GM12878 (cell line): ENCODE measurements around the gene TMEM150A. TPM values are rescaled to one million over a fixed set of nuclear protein-coding genes. Genes with fewer than 3 reads are reported as not detected.

Experiments
- ASH2L ChIP-seq: fragments of 300-600, 200-600 bp; sonication (generic); IDR thresholded peaks from 2 replicates; pipeline ENCODE4 v1.6.1; 2017; ENCODE audit warnings: low read depth, mild to moderate bottlenecking, borderline replicate concordance
- ATF2 ChIP-seq: IDR thresholded peaks from 2 replicates; pipeline ENCODE4 v1.6.1; 2012; ENCODE audit warnings: low read length, inconsistent platforms
- ATF3 ChIP-seq: IDR thresholded peaks from 2 replicates; pipeline ENCODE4 v1.6.1; 2011; ENCODE audit warnings: low read depth, mild to moderate bottlenecking, low read length, moderate library complexity, borderline replicate concordance; ENCODE audit errors: extremely low read depth
- ATF7 ChIP-seq: fragments of 450-650 bp; IDR thresholded peaks from 2 replicates; pipeline ENCODE4 v1.6.1; 2016; ENCODE audit warnings: low read depth, mild to moderate bottlenecking
- BACH1 ChIP-seq: fragments of 450-650 bp; IDR thresholded peaks from 2 replicates; pipeline ENCODE4 v1.6.1; 2017; ENCODE audit warnings: mild to moderate bottlenecking, borderline replicate concordance
- CEBPB ChIP-seq, 2 experiments: fragments of 150-350 bp in 1 of 2; IDR thresholded peaks; 2 replicates each; pipeline ENCODE4 v1.6.1; 2012 to 2014; ENCODE audit warnings: low read depth in 2 of 2, low read length in 2 of 2, borderline replicate concordance in 1 of 2, inconsistent platforms in 1 of 2
- CREB1 ChIP-seq: IDR thresholded peaks from 2 replicates; pipeline ENCODE4 v1.6.1; 2012; ENCODE audit warnings: low read depth, mild to moderate bottlenecking, inconsistent platforms
- E2F8 ChIP-seq: fragments of 450-650 bp; IDR thresholded peaks from 2 replicates; pipeline ENCODE4 v1.6.1; 2018; ENCODE audit warnings: mild to moderate bottlenecking, low read depth, moderate library complexity; ENCODE audit not compliant: partially characterized antibody
- KAT2A ChIP-seq: conservative IDR thresholded peaks from 2 replicates; pipeline ENCODE4 v1.6.1; 2011; ENCODE audit warnings: low read depth, low read length; ENCODE audit not compliant: control insufficient read depth
- NFYB ChIP-seq: IDR thresholded peaks from 2 replicates; pipeline ENCODE4 v1.6.1; 2011; ENCODE audit warnings: low read depth, mild to moderate bottlenecking, low read length, improper control_type of control experiment, moderate library complexity; ENCODE audit not compliant: insufficient read depth
- NR2C2 ChIP-seq: IDR thresholded peaks from 2 replicates; pipeline ENCODE4 v1.6.1; 2011; ENCODE audit warnings: borderline replicate concordance, low read depth; ENCODE audit not compliant: control insufficient read depth, insufficient read length
- PBX3 ChIP-seq: IDR thresholded peaks from 2 replicates; pipeline ENCODE4 v1.6.1; 2011; ENCODE audit warnings: mild to moderate bottlenecking, low read depth, low read length, moderate library complexity; ENCODE audit not compliant: insufficient replicate concordance
- POLR2A ChIP-seq: IDR thresholded peaks from 2 replicates; pipeline ENCODE4 v1.6.1; 2011; ENCODE audit warnings: low read depth, mild to moderate bottlenecking, low read length
- POLR2AphosphoS2 ChIP-seq: IDR thresholded peaks from 2 replicates; pipeline ENCODE4 v1.6.1; 2011; ENCODE audit warnings: low read depth, mild to moderate bottlenecking, low read length, improper control_type of control experiment, moderate library complexity
- TCF12 ChIP-seq: IDR thresholded peaks from 2 replicates; pipeline ENCODE4 v1.6.1; 2011; ENCODE audit warnings: low read depth, mild to moderate bottlenecking, low read length
- USF2 ChIP-seq: IDR thresholded peaks from 2 replicates; pipeline ENCODE4 v1.6.1; 2011; ENCODE audit warnings: low read depth, low read length, improper control_type of control experiment, borderline replicate concordance
- ZBTB40 ChIP-seq: fragments of 450-650 bp; IDR thresholded peaks from 2 replicates; pipeline ENCODE4 v1.6.1; 2016; ENCODE audit warnings: mild to moderate bottlenecking, moderate library complexity, borderline replicate concordance
- polyA plus RNA-seq, 11 experiments: library from polyadenylated mRNA; depleted of rRNA in 4 of 11; unstranded in 6 of 11; stranded (reverse) in 5 of 11; fragments of >200 nt; fragmentation: Nextera tagmentation in 4 of 11; fragmentation: Illumina TruSeq in 1 of 11; extraction: Ambion mirVana in 4 of 11; extraction: Trizol in 1 of 11; gene quantifications; 1 replicate in 1 of 11; 2 replicates in 10 of 11; pipeline versions ENCODE4 v1.2.1 to v1.2.3, GENCODE V29; 2011 to 2016; ENCODE audit warnings: inconsistent platforms in 2 of 11, missing spikeins in 2 of 11, low read depth in 1 of 11
- total RNA-seq, 4 experiments: library from RNA; depleted of rRNA in 3 of 4; stranded (reverse); fragments of >200 nt in 3 of 4; fragmentation: Illumina TruSeq in 1 of 4; extraction: Trizol in 1 of 4; gene quantifications; 2 replicates each; pipeline versions ENCODE4 v1.2.1 to v1.2.3, GENCODE V29; 2013 to 2021

TMEM150A gene
- total and polyA plus RNA-seq, 10 of the 15 experiments (the other 5 are each of a cell fraction or from before 2014, with no cell fraction given), result 0.45 to 4.4 (median 2.6) TPM

GRCh38 chr2:85602476-85603234, at the start of gene TMEM150A (continued):
- TF ChIP-seq E2F8 (no peak), CEBPB (IDR thresholded peaks at IDR 0.05; ENCODE audit: borderline replicate concordance in 1 of 2, low read depth in 2 of 2, low read length in 2 of 2) (no peak), CREB1 (peak; percentile 92), TCF12 (no peak), ASH2L (no peak), BACH1 (peak; percentile 63), ATF7 (no peak), POLR2A (peak; percentile 81), NR2C2 (no peak), NFYB (no peak), POLR2AphosphoS2 (no peak; the same call in 1 of the 2 replicates), PBX3 (no peak), USF2 (no peak; the same call in 1 of the 2 replicates), ATF2 (no peak), ZBTB40 (no peak), ATF3 (peak; percentile 71; the same call in 1 of the 2 replicates), KAT2A (no peak)
